Stimulated activated CD8-positive, alpha-beta memory T cell treated with anti-CD3 and anti-CD28 coated beads, Interleukin-7, amount 100 ng/mL, for 1 hour (primary cell): Measurements from ENCODE around the gene FAM181A.

Source experiments
- DNase-seq, 2 donors: peaks; one replicate each; pipeline ENCODE4 v3.0.0-alpha.2; 2020; ENCODE audit warnings: low read depth in 2 of 2

The FAM181A gene

GRCh38 chr14:93950948-93951634 is 23.9 kb downstream of the FAM181A start:
- DNase-seq, result no peak

GRCh38 chr14:93951635-93952540 is 24.7 kb downstream of the FAM181A start:
- no peak for DNase-seq

GRCh38 chr14:93952829-93953228 is 25.7 kb downstream of the FAM181A start:
- no peak for DNase-seq

- DNase-seq, result no peak
These were observed 26.1 kb downstream of the FAM181A start for GRCh38 chr14:93953263-93953662.

GRCh38 chr14:93953739-93954515 is 26.8 kb downstream of the FAM181A start:
- no peak for DNase-seq

GRCh38 chr14:93954516-93954830 is 27.3 kb downstream of the FAM181A start:
- DNase-seq, result no peak

DNA sequence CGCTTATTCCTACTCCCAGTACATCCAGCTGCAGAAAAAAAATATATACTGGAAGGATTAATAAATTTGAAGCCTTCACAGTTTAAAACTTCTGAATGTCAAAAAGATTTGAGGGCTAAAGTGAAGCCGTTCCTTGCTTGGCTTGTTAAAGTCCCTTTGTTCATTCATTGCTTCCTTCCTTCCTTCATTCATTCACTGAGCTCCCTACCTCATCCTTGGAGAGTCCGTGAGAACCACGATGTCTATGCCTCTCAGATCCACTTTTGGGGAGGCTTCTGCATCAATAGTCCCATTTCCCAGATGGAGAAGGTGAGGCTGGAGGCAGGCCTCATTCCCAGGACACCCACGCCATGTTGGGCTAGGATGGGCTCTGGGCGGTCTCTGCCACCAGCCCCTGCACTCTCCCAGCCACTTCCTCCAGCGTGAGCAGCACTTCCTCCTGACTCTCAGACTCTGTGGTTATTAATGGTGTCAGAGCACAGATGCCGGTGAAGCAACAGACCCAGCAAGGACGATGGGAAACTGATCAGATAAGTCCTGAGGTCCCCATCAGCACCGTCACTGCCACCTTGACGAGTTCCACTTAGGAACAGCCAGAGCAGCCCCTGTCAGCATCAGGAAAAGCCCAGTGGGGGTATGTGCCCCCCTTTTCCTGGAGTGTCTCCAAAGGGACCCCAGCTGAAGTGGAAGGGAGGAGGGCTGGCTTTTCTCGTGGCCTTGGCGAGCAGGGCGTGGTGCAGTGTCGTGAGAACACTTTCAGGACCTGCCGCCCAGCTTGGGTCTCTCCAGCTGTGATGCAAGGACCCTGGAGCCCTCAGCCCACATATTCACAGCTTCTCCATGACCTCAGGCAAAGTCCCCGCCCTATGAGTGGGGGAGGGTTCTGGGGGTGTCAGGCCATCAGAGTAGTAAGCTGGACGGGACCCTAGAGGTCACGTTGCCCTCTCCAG is 28.0 kb downstream of the FAM181A start:
- DNase-seq, result peak; percentile 16 to 17

- no peak for DNase-seq
These were observed 28.8 kb downstream of the FAM181A start for GRCh38 chr14:93955850-93956481.

GRCh38 chr14:93956514-93957332 is 29.6 kb downstream of the FAM181A start:
- DNase-seq, result no peak

- DNase-seq, result no peak
These were observed 30.2 kb downstream of the FAM181A start for GRCh38 chr14:93957333-93957710.

DNA sequence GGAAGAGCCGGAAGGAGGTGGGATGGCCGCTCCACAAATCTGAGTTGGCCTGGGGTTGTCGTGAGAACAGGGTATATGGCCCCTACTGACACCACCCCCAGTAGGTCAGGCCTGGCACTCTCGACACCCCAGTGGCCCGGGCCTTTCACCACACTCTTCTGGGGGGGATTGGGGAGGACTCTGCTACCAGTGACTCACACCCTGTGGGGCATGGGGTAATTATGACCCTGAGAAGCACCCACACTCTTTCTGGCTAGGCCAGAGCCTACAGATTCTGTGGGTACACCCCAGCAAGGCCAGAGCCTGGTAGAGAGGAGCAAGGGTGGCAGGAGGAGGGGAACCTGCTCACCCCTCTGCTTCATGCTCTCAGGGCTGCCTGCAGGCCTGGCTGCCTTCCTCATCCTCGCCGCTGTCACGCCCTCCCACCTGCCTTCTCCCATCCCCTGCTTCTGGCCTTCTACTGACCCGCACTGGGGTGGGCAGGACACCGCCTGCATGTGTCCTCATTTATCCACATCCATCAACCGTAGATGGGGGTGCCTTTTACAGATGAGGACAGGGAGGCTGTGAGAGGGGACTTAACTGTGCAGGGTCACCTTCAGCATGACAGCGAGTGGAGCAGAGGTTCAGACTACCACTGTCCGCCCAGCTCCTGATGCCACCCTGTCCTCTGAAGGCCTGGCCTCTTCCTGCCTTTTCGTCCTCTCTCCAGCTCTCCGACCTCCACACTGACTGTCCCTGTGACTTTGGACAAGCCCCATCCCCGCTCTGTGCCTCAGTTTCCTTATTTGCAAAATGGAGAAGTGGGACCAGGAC is 30.8 kb downstream of the FAM181A start:
- no peak for DNase-seq

GRCh38 chr14:93958567-93959238 is 31.6 kb downstream of the FAM181A start:
- DNase-seq, result no peak

- peak; percentile 76 to 78 for DNase-seq
These were observed 32.3 kb downstream of the FAM181A start for GRCh38 chr14:93959239-93960107.

DNA sequence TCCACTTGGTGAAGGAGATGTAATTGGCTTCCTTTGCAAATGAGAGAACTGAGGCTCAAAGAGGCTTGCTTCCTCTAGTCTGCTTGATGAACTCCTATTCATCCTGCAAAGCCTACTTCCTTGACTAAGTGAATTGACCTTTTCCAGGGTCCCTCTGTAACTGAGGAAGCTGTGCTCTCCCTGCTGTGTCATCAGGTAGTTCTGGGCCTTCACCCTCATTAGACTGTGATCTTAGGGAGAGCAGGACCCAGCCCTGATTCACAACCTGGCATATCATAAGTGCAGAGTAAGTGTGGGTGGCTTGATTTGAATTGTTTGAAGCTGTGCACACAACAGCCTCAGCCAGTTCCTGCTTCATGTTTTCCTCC is 32.9 kb downstream of the FAM181A start:
- no peak for DNase-seq

DNA sequence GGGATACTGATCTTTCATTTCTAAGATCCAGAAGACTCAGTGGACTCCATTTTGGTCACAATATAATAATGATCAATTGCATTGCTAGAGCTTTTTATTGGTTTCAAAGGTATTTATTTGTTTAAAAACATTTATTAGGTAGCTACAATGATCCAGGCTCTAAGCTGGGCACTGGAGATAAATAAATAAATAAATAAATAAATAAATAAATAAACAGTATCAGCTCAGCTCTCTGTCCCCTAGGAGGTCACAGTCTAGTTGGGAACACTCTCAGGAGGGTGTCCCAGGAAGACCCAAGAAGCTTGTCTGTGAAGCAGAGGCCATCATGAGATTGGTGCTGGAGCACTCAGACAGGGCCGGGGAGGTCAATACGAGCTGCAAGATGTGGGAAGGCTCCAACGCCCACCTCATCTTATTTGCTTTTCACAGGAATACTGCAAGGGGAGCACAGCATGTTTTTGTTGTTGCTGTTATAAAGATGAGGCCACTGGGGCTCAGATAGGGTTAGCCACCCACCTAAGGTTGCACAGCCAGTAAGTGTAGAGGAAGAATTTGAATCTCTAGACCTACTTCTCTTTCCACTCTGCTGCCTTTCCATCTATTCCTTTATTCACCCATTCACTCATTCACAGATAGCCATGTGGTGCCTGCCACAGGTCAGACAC is 33.8 kb downstream of the FAM181A start:
- no peak for DNase-seq

DNA sequence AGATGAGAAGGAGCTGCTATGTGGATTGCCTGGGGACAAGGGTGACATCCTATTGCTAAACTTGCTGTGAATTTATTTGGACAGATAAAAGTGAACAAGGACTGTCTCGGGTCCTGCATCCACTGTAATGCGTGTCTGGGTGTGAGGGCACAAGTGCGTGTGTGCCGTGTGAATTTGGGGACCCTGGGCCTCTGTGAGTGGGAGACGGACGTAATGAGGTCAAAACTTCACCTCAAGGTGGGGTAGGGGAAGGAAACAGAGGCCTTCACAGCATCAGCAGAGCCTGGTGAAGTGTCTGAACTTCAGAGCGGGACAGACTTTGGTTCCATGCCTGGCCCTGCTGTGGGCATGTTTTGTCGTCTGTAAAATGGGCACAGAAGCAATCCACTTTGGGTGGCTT is 34.5 kb downstream of the FAM181A start:
- DNase-seq, result no peak
